Hepatocyte (in vitro differentiated cells): Measurements from ENCODE around the gene HOXB3. TPM values are rescaled to one million over a fixed set of nuclear protein-coding genes. Genes with fewer than 3 reads are reported as not detected.

Experiments
- DNase-seq: peaks from one replicate; pipeline ENCODE4 v3.0.0-alpha.2; 2016; ENCODE audit warnings: low spot score
- H2AFZ ChIP-seq: fragments of 200-600 bp; sonication (generic); 2 replicates; pipeline ENCODE4 v1.6.0; 2016; ENCODE audit warnings: antibody characterized with exemption, mild to moderate bottlenecking
- H3K27ac ChIP-seq: fragments of 200-600 bp; sonication (generic); 2 replicates; pipeline ENCODE4 v1.5.1; 2016; ENCODE audit warnings: mild to moderate bottlenecking
- H3K27me3 ChIP-seq: fragments of 200-600 bp; sonication (generic); 2 replicates; pipeline ENCODE4 v1.6.1; 2016
- H3K36me3 ChIP-seq: fragments of 200-600 bp; sonication (generic); replicated peaks from 2 replicates; pipeline ENCODE4 v1.5.1; 2016; ENCODE audit warnings: low read depth; ENCODE audit not compliant: insufficient read depth
- H3K4me1 ChIP-seq: fragments of 200-600 bp; sonication (generic); 2 replicates; pipeline ENCODE4 v1.5.1; 2016; ENCODE audit warnings: mild to moderate bottlenecking, moderate library complexity; ENCODE audit not compliant: insufficient read depth
- H3K4me2 ChIP-seq: fragments of 200-600 bp; sonication (generic); 2 replicates; pipeline ENCODE4 v1.6.0; 2016
- H3K4me3 ChIP-seq: fragments of 200-600 bp; sonication (generic); 2 replicates; pipeline ENCODE4 v1.5.1; 2016; ENCODE audit warnings: mild to moderate bottlenecking
- H3K79me2 ChIP-seq: fragments of 200-600 bp; sonication (generic); 2 replicates; pipeline ENCODE4 v1.6.0; 2017; ENCODE audit warnings: mild to moderate bottlenecking
- H3K9me2 ChIP-seq: fragments of 200-600 bp; sonication (generic); replicated peaks from 2 replicates; pipeline ENCODE4 v1.6.0; 2017; ENCODE audit warnings: mild to moderate bottlenecking; ENCODE audit not compliant: insufficient read depth
- H3K9me3 ChIP-seq: fragments of 200-600 bp; sonication (generic); 2 replicates; pipeline ENCODE4 v1.5.1; 2016; ENCODE audit warnings: low read depth, mild to moderate bottlenecking
- H4K20me1 ChIP-seq: fragments of 200-600 bp; sonication (generic); 2 replicates; pipeline ENCODE4 v1.6.0; 2016; ENCODE audit warnings: mild to moderate bottlenecking; ENCODE audit not compliant: insufficient read depth, poor library complexity, severe bottlenecking
- EZH2 ChIP-seq: fragments of 200-600 bp; sonication (generic); IDR thresholded peaks from 2 replicates; pipeline ENCODE4 v1.6.1; 2016; ENCODE audit warnings: antibody characterized with exemption, mild to moderate bottlenecking, borderline replicate concordance
- EZH2phosphoT487 ChIP-seq: fragments of 200-600 bp; sonication (generic); IDR thresholded peaks from one replicate; pipeline ENCODE4 v1.6.1; 2018; ENCODE audit warnings: antibody characterized with exemption, mild to moderate bottlenecking, low read depth, moderate library complexity; ENCODE audit not compliant: unreplicated experiment, severe bottlenecking
- WGBS: methylation state at CpG from one replicate; pipeline ENCODE4 v1.1.6; 2016; ENCODE audit warnings: low lambda C conversion rate; ENCODE audit errors: missing lambda C conversion rate; 5-methylcytosine and 5-hydroxymethylcytosine counted together
- polyA plus RNA-seq: library from polyadenylated mRNA; unstranded; fragments of >200 nt; fragmentation: Nextera tagmentation; extraction: Ambion mirVana; gene quantifications from 2 replicates; pipeline ENCODE4 v1.2.1, GENCODE V29; 2016
- total RNA-seq: library from RNA; depleted of rRNA; stranded (reverse); fragments of >200 nt; gene quantifications from 2 replicates; pipeline ENCODE4 v1.2.3, GENCODE V29; 2014
- TF ChIP-seq, protein P1 (sequence below): fragments of 200-600 bp; sonication (generic); IDR thresholded peaks from 2 replicates; pipeline ENCODE4 v1.5.1; 2016; ENCODE audit warnings: antibody characterized with exemption, mild to moderate bottlenecking; ENCODE audit not compliant: poor library complexity

Gene HOXB3
- total and polyA plus RNA-seq, 2 experiments from 2014 or later = 1.8 to 5.9 TPM

DNA sequence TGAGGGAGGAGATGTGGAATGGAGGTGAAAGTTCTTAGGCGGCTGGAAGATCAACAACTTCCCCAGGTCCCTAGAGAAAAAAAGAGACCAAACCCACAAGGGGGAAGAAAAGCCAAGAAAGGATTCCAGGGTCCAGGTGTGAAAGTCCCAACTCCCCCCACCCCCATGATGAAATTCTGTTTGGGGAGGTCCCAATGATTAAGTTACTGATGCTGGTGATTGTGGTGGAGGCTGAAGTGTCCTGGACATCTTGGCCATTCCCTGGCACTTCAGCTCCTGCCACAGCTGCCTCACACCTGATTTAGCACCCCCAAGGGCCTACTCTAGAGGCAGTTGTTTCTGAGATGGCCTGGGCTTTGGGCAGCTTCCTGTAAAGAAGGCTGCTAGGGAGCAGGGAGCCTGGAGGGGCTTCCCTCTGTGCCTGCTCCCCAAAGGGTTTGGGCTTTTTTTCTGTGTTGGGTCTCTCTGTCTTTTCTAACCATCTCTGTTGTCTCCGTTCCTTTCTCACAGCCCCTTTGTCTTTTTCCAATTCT lies 25.0 kb downstream of the HOXB3 start:
- H3K4me2 ChIP-seq = peak overlapping the region; percentile 82
- H3K4me3 ChIP-seq = no peak overlapping the region
- H2AFZ ChIP-seq = no peak overlapping the region
- peaks cover 17% of the 10 kb centered on the region for H3K4me1 ChIP-seq
- DNase-seq = no peak
- no peaks in the 10 kb centered on the region for H3K9me2 ChIP-seq
- no peaks in the 10 kb centered on the region for H3K36me3 ChIP-seq
- H3K79me2 ChIP-seq = peaks cover 38% of the 10 kb centered on the region
- H3K27me3 ChIP-seq = peaks cover 93% of the 10 kb centered on the region
- H4K20me1 ChIP-seq = no peaks in the 10 kb centered on the region
- 73% methylated on average over 2 of the region's 2 CpGs for WGBS
- H3K27ac ChIP-seq = no peak overlapping the region
- TF ChIP-seq EZH2 (no peak), EZH2phosphoT487 (no peak)
- TF ChIP-seq, protein P1, sequence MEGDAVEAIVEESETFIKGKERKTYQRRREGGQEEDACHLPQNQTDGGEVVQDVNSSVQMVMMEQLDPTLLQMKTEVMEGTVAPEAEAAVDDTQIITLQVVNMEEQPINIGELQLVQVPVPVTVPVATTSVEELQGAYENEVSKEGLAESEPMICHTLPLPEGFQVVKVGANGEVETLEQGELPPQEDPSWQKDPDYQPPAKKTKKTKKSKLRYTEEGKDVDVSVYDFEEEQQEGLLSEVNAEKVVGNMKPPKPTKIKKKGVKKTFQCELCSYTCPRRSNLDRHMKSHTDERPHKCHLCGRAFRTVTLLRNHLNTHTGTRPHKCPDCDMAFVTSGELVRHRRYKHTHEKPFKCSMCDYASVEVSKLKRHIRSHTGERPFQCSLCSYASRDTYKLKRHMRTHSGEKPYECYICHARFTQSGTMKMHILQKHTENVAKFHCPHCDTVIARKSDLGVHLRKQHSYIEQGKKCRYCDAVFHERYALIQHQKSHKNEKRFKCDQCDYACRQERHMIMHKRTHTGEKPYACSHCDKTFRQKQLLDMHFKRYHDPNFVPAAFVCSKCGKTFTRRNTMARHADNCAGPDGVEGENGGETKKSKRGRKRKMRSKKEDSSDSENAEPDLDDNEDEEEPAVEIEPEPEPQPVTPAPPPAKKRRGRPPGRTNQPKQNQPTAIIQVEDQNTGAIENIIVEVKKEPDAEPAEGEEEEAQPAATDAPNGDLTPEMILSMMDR = no peak
- H3K9me3 ChIP-seq = no peaks in the 10 kb centered on the region

DNA sequence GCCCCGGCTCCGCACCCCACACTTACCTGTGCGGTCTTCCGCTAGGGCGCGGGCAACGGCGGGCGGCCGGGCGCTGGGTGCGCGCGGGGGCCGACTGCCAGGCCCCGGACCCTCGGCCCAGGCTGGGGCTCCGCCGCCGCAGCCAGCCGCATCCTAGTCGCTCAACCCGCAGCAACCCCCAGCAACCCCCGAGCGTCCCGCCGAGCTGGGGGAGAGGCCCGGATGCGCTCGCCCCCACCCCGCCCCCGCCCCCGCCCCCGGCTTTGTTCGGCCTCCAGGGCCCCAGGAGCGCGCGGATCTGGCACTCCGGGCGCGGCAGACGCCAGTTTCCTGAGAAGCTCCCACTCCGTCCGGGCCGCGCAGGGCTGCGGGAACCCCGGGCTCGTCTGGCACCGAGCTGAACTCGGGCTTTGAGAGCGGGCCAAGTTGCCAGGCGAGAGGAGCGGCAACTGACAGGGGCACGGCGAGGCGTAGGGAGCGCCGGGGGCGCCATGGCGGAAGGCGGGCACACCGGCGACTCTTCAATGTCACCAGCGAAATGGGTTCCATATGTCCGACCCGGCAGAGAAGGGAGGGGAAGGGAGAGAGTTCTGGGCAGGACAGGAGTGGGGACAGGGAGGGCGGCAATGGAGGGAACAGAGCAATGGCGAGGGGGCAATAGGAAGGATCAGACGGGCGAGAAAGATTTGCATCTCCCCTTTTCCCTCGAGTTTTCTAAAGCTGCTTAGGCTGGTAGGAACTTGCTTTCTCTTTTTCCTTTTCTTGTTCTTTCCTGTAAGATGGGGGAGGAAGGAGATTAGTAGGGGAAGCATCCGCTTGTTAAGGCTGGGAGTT lies 25.6 kb downstream of the HOXB3 start:
- Histone ChIP-seq H2AFZ (no peak overlapping the region), H3K27me3 (peaks cover 93% of the 10 kb centered on the region), H3K79me2 (peaks cover 33% of the 10 kb centered on the region), H3K4me1 (peaks cover 24% of the 10 kb centered on the region), H3K4me2 (peak overlapping the region; percentile 82), H3K36me3 (no peaks in the 10 kb centered on the region), H4K20me1 (no peaks in the 10 kb centered on the region), H3K27ac (peak overlapping the region; percentile 37), H3K9me2 (no peaks in the 10 kb centered on the region), H3K4me3 (peak overlapping the region; percentile 7), H3K9me3 (no peaks in the 10 kb centered on the region)
- peak; percentile 72 for TF ChIP-seq EZH2
- TF ChIP-seq EZH2phosphoT487 = no peak
- 12% methylated on average over 49 of the region's 73 CpGs for WGBS
- DNase-seq = no peak

DNA sequence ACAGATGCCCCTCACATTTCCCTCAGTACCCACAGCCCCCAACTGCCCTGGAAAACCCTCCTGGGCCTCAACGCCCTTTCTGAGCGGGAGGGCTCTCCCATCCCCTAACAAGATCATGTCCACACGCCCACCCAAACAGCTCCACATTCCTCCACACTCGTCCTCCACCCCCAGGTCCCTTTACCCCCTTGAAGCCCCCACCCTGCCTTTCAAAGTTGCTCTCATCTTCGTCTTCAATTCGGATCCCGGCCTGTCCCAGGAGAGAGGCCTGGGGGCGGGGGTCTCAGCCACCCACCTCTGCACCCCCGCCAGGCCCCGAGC lies 26.2 kb downstream of the HOXB3 start:
- H4K20me1 ChIP-seq = no peaks in the 10 kb centered on the region
- no peaks in the 10 kb centered on the region for H3K36me3 ChIP-seq
- H3K9me2 ChIP-seq = no peaks in the 10 kb centered on the region
- H2AFZ ChIP-seq = no peak overlapping the region
- DNase-seq = no peak
- H3K4me1 ChIP-seq = peaks cover 27% of the 10 kb centered on the region
- H3K27me3 ChIP-seq = peaks cover 92% of the 10 kb centered on the region
- no peaks in the 10 kb centered on the region for H3K9me3 ChIP-seq
- TF ChIP-seq EZH2phosphoT487 = peak; percentile 5
- TF ChIP-seq, protein P1 = no peak
- peak overlapping the region; percentile 34 for H3K27ac ChIP-seq
- peak overlapping the region; percentile 82 for H3K4me2 ChIP-seq
- peak overlapping the region; percentile 7 for H3K4me3 ChIP-seq
- peaks cover 33% of the 10 kb centered on the region for H3K79me2 ChIP-seq
- 7% methylated on average over 7 of the region's 10 CpGs for WGBS

DNA sequence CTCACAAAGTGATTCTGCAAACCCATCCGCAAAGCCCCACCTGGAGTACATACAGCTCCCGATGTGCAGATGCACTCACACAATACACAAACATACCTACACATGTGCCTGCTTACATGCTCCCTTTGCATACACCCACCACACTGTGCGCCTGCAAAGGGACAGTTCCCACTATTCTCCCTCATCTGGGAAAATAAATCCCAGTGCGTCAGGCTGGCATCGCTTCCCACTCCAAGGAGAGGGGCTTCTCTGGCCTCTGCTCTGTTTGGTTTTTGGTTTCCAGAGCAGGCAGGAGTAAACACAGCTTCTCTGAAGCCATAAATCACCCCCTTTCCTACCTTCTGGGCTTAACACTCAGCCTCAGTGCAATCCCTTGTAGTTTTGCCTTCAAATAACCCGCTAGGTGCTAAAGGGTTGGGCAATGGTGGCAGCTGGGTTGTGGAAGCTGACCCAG lies 26.6 kb downstream of the HOXB3 start:
- Histone ChIP-seq H3K36me3 (no peaks in the 10 kb centered on the region), H3K27me3 (peaks cover 92% of the 10 kb centered on the region), H3K9me3 (no peaks in the 10 kb centered on the region), H3K27ac (peak overlapping the region; percentile 34), H3K79me2 (peaks cover 35% of the 10 kb centered on the region), H3K4me1 (peaks cover 27% of the 10 kb centered on the region), H3K4me3 (no peak overlapping the region), H3K9me2 (no peaks in the 10 kb centered on the region), H2AFZ (no peak overlapping the region), H3K4me2 (peak overlapping the region; percentile 82), H4K20me1 (no peaks in the 10 kb centered on the region)
- WGBS = 40% methylated on average over 6 of the region's 6 CpGs
- no peak for TF ChIP-seq EZH2
- TF ChIP-seq, protein P1 = no peak
- DNase-seq = no peak
